Endothelial cell of umbilical vein (primary cell): ENCODE measurements around the gene SLC12A6. TPM values are rescaled to one million over a fixed set of nuclear protein-coding genes. Genes with fewer than 3 reads are reported as not detected.

Experiments used
- BruUV-seq: library from RNA; stranded (reverse); fragments of 400-500 nt; replicated peaks from 2 replicates; lab custom pipeline; 2021; lab: Mats Ljungman, UMichigan
- CTCF ChIA-PET: fragments of 300-600, 350-600 bp; sonication (Branson Sonifier 250); formaldehyde crosslinking; loops from one replicate; lab custom pipeline; 2021; ENCODE audit warnings: antibody characterized with exemption, inconsistent platforms; lab: Charles Lee
- POLR2A ChIA-PET: fragments of 300-600, 350-600 bp; sonication (Branson Sonifier 250); formaldehyde crosslinking; loops from one replicate; lab custom pipeline; 2021; ENCODE audit warnings: antibody characterized with exemption, inconsistent platforms; lab: Charles Lee
- DNase-seq: peaks from one replicate; pipeline ENCODE4 v3.0.0-alpha.2; 2011; ENCODE audit warnings: low read depth, low spot score
- FAIRE-seq: peaks from 2 replicates; lab custom pipeline; 2011; peaks lifted over from hg19 to GRCh38; lab: Jason Lieb, UNC
- H2AFZ ChIP-seq: 2 replicates; pipeline ENCODE4 v1.6.0; 2012; ENCODE audit warnings: low read depth, low read length, control low read depth, inconsistent platforms
- H3K27ac ChIP-seq: 2 replicates; pipeline ENCODE4 v1.5.1; 2011; ENCODE audit warnings: low read depth, mild to moderate bottlenecking, control low read depth, low read length, moderate library complexity; ENCODE audit not compliant: insufficient read depth
- H3K27me3 ChIP-seq, 2 experiments: 2 replicates each; pipeline versions ENCODE4 v1.6.0 to v1.6.1; 2011; ENCODE audit warnings: low read length in 2 of 2, mixed read lengths in 1 of 2; ENCODE audit not compliant: control insufficient read depth in 2 of 2, insufficient read depth in 2 of 2
- H3K36me3 ChIP-seq, 2 experiments: 2 replicates in 1 of 2; 3 replicates in 1 of 2; pipeline ENCODE4 v1.5.1; 2011; ENCODE audit warnings: low read length in 2 of 2, mild to moderate bottlenecking in 1 of 2, moderate library complexity in 1 of 2; ENCODE audit not compliant: control insufficient read depth in 2 of 2, insufficient read depth in 2 of 2; ENCODE audit errors: extremely low read depth in 1 of 2
- H3K4me1 ChIP-seq: 3 replicates; pipeline ENCODE4 v1.5.1; 2011; ENCODE audit warnings: mild to moderate bottlenecking, low read length; ENCODE audit not compliant: control insufficient read depth, insufficient read depth; ENCODE audit errors: extremely low read depth
- H3K4me2 ChIP-seq: 2 replicates; pipeline ENCODE4 v1.6.1; 2011; ENCODE audit warnings: low read length, control low read depth, mixed read lengths; ENCODE audit not compliant: insufficient read depth
- H3K4me3 ChIP-seq, 3 experiments: fragments of 200-600 bp in 1 of 3; sonication (generic), shearing (Covaris generic) in 1 of 3; replicated peaks in 1 of 3; 2 replicates each; pipeline ENCODE4 v1.5.1; 2011 to 2016; ENCODE audit warnings: control low read depth in 3 of 3, low read length in 3 of 3, mild to moderate bottlenecking in 2 of 3, inconsistent platforms in 1 of 3, low read depth in 1 of 3, moderate library complexity in 1 of 3; ENCODE audit not compliant: insufficient read depth in 1 of 3
- H3K79me2 ChIP-seq: 2 replicates; pipeline ENCODE4 v1.6.0; 2012; ENCODE audit warnings: low read length, inconsistent platforms; ENCODE audit not compliant: control insufficient read depth, insufficient read depth
- H3K9ac ChIP-seq: replicated peaks from 2 replicates; pipeline ENCODE3; 2011; ENCODE audit warnings: low read length, control low read depth; ENCODE audit not compliant: insufficient read depth; ENCODE audit errors: extremely low read depth
- H3K9me1 ChIP-seq: replicated peaks from 3 replicates; pipeline ENCODE4 v1.6.0; 2011; ENCODE audit warnings: mild to moderate bottlenecking, low read length; ENCODE audit not compliant: control insufficient read depth, insufficient read depth; ENCODE audit errors: extremely low read depth
- H3K9me3 ChIP-seq: replicated peaks from 2 replicates; pipeline ENCODE4 v1.5.1; 2012; ENCODE audit warnings: low read length, inconsistent platforms; ENCODE audit not compliant: control insufficient read depth, insufficient read depth
- H4K20me1 ChIP-seq: replicated peaks from 2 replicates; pipeline ENCODE3; 2011; ENCODE audit warnings: mild to moderate bottlenecking, low read length; ENCODE audit not compliant: control insufficient read depth, insufficient read depth; ENCODE audit errors: extremely low read depth
- EZH2 ChIP-seq: IDR thresholded peaks from 2 replicates; pipeline ENCODE4 v1.6.1; 2012; ENCODE audit warnings: borderline replicate concordance, low read depth, mild to moderate bottlenecking, moderate library complexity, low read length, inconsistent platforms; ENCODE audit not compliant: severe bottlenecking
- FOS ChIP-seq: IDR thresholded peaks from 2 replicates; pipeline ENCODE4 v1.6.1; 2011; ENCODE audit warnings: mild to moderate bottlenecking, low read length, moderate library complexity, borderline replicate concordance; ENCODE audit not compliant: insufficient read depth
- GATA2 ChIP-seq: IDR thresholded peaks from 2 replicates; pipeline ENCODE4 v1.7.0; 2011; ENCODE audit warnings: low read depth, mild to moderate bottlenecking, moderate library complexity, mixed read lengths, low read length; ENCODE audit not compliant: insufficient read length, insufficient read depth
- JUN ChIP-seq: IDR thresholded peaks from 2 replicates; pipeline ENCODE4 v1.6.1; 2011; ENCODE audit warnings: borderline replicate concordance, low read depth; ENCODE audit not compliant: insufficient read length, insufficient read depth
- MAX ChIP-seq: IDR thresholded peaks from 2 replicates; pipeline ENCODE4 v1.6.1; 2011; ENCODE audit not compliant: insufficient read depth, insufficient read length
- MYC ChIP-seq: IDR thresholded peaks from one replicate; pipeline ENCODE4 v1.6.1; 2011; ENCODE audit warnings: mild to moderate bottlenecking, low read depth, low read length
- POLR2A ChIP-seq: IDR thresholded peaks from 2 replicates; pipeline ENCODE4 v1.6.1; 2012; ENCODE audit warnings: low read depth, mild to moderate bottlenecking, control low read depth, low read length
- POLR2AphosphoS5 ChIP-seq: IDR thresholded peaks from 2 replicates; pipeline ENCODE4 v1.6.1; 2012; ENCODE audit warnings: low read depth, mild to moderate bottlenecking, control low read depth, low read length, moderate library complexity; ENCODE audit not compliant: insufficient read depth
- dilution Hi-C: fragments of 300-500 bp; cut with MboI; formaldehyde crosslinking; loops from one replicate; pipeline ENCODE4 v1.15.0; 2019; ENCODE audit warnings: low sequenced_read_pairs; ENCODE audit not compliant: extremely low pct_ligation_motif_present
- intact Hi-C: fragments of 100-400 bp; cut with micrococcal nuclease; formaldehyde crosslinking; loops from one replicate; pipeline ENCODE4 v1.10.0; 2022
- polyA plus RNA-seq, 4 experiments: library from polyadenylated mRNA; depleted of rRNA in 3 of 4; stranded (reverse) in 3 of 4; unstranded in 1 of 4; fragments of >200 nt; gene quantifications; 2 replicates each; pipeline versions ENCODE4 v1.2.1 to v1.2.3, GENCODE V29; 2011 to 2012; ENCODE audit warnings: missing spikeins in 1 of 4
- total RNA-seq: library from RNA; stranded (reverse); gene quantifications from 2 replicates; pipeline ENCODE4 v1.2.3, GENCODE V29; 2021
- TF ChIP-seq, protein P1 (sequence below), 2 donors: IDR thresholded peaks; 1 replicate in 1 of 2; 2 replicates in 1 of 2; pipeline ENCODE4 v1.5.1; 2011; ENCODE audit warnings: low read length in 2 of 2, mild to moderate bottlenecking in 2 of 2, moderate library complexity in 2 of 2, control low read depth in 1 of 2, inconsistent platforms in 1 of 2, low read depth in 1 of 2; ENCODE audit not compliant: insufficient read depth in 1 of 2; ENCODE audit errors: extremely low read depth in 1 of 2

The SLC12A6 gene
- total and polyA plus RNA-seq, 2 donors (not counting 3 experiments of a cell fraction or from before 2014, with no cell fraction given), result 21.4 to 27.1 TPM

DNA sequence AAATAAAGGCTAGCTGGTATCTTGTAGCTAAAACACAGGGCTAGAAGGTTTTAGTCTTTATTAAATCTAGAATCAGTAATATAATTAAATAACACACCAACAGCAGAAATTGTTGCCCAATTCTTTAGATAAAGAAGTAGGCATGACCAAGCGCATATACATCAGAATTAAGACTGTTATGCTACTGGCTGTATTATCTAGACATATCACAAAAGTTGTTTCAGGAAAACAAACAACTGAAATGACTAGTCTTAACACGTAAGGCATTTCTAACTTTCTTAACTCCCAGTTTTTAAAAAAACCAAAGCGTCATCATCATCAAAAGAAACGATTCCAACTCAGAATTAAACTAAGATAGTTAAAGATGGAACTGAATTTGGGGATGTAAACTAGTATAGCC, 57.4 kb downstream of the SLC12A6 start:
- FAIRE-seq (no peak), DNase-seq (no peak)
- TF ChIP-seq MYC, result no peak
- no peak for TF ChIP-seq GATA2
- TF ChIP-seq POLR2AphosphoS5, result no peak
- TF ChIP-seq, protein P1, sequence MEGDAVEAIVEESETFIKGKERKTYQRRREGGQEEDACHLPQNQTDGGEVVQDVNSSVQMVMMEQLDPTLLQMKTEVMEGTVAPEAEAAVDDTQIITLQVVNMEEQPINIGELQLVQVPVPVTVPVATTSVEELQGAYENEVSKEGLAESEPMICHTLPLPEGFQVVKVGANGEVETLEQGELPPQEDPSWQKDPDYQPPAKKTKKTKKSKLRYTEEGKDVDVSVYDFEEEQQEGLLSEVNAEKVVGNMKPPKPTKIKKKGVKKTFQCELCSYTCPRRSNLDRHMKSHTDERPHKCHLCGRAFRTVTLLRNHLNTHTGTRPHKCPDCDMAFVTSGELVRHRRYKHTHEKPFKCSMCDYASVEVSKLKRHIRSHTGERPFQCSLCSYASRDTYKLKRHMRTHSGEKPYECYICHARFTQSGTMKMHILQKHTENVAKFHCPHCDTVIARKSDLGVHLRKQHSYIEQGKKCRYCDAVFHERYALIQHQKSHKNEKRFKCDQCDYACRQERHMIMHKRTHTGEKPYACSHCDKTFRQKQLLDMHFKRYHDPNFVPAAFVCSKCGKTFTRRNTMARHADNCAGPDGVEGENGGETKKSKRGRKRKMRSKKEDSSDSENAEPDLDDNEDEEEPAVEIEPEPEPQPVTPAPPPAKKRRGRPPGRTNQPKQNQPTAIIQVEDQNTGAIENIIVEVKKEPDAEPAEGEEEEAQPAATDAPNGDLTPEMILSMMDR (IDR thresholded peaks at IDR 0.05; ENCODE audit: extremely low read depth in 1 of 2, insufficient read depth in 1 of 2, low read depth in 1 of 2, low read length in 2 of 2), result no peak
- TF ChIP-seq FOS, result no peak
- no peak for TF ChIP-seq JUN
- no peak for TF ChIP-seq POLR2A
- no peak for TF ChIP-seq MAX
- no peak for TF ChIP-seq EZH2
- no peaks in the 10 kb centered on the region for H3K79me2 ChIP-seq
- POLR2A ChIA-PET, result interaction anchor here (0.6 kb wide), 1 partner anchor 17 kb away, joined by 3 read pairs; no protein-coding TSS in a partner anchor
- H4K20me1 ChIP-seq, result no peaks in the 10 kb centered on the region
- H3K27ac ChIP-seq, result no peak overlapping the region
- H3K9me3 ChIP-seq, result no peaks in the 10 kb centered on the region
- intact Hi-C loops, result no loop called here
- H3K4me3 ChIP-seq, result no peak overlapping the region
- CTCF ChIA-PET, result interaction anchor here (1.1 to 2.4 kb wide), 2 partner anchors 16 to 38 kb away, joined by 4 to 7 read pairs; no protein-coding TSS in a partner anchor
- H3K4me1 ChIP-seq, result no peaks in the 10 kb centered on the region
- H3K27me3 ChIP-seq, result no peaks in the 10 kb centered on the region
- H3K36me3 ChIP-seq, result no peaks in the 10 kb centered on the region
- no TSS peak for BruUV-seq
- no peak overlapping the region for H3K4me2 ChIP-seq
- H3K9me1 ChIP-seq, result no peaks in the 10 kb centered on the region
- no peak overlapping the region for H2AFZ ChIP-seq
- H3K9ac ChIP-seq, result no peak overlapping the region
- dilution Hi-C loops, result no loop called here
